ENCODE data around the gene CCR7.

The CCR7 gene

DNA sequence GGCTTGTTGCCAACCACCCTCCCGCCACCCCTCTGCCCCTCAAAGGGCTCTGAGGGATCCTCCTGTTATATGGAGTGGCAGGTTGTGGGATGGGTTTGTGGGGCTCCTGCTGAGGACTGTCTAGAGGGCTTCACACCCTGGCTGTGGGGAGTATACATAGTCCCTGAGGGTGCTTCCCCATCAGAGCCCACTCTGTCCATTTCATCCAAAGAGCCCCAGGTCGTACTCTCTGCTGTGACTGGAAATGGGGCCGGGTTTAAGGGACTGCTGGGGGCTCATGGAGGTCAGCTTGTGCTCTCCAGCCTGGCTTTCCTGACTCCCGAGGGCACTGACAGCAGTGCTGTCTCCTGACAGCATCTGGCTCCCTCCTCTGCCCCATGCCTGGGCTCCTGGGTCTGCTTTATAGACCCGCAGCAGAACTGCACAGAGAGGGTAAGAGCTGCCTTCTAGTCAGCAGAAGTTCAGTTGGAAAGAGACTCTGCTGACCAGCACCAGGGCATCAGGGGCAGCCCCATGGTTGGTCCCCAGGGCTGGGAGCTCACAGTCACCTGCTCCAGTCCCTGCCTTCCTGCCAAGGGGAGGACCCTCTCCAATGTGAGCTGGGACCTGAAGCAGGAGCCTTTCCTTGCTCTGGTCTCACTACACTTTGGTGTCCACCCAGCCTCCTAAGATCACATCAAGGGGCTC, 46.0 kb downstream of the CCR7 start:
- DNase-seq (ENCODE audit: low read depth in 1 of 2, low spot score in 1 of 2): no peak

- DNase-seq (ENCODE audit: low read depth in 1 of 2, low spot score in 1 of 2): no peak
These were observed 46.7 kb downstream of the CCR7 start for GRCh38 chr17:40518401-40519088.

DNA sequence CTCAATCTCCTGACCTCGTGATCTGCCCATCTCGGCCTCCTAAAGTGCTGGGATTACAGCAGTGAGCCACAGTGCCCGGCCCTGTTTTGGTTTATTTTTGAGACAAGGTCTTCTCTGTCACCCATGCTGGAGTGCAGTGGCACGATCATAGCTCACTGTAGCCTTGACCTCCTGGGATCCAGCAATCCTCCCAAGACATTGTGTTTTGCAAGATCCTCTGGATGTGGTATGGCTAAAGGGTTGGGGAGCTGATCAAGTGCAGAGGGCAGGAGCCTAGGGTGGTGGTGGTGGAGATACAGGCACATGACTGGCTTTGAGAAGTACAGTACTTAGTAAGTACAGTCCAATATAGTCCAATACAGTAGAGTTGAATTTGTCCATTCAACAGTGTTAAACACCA, 47.3 kb downstream of the CCR7 start:
- no peak for DNase-seq (ENCODE audit: low read depth in 1 of 2, low spot score in 1 of 2)

DNA sequence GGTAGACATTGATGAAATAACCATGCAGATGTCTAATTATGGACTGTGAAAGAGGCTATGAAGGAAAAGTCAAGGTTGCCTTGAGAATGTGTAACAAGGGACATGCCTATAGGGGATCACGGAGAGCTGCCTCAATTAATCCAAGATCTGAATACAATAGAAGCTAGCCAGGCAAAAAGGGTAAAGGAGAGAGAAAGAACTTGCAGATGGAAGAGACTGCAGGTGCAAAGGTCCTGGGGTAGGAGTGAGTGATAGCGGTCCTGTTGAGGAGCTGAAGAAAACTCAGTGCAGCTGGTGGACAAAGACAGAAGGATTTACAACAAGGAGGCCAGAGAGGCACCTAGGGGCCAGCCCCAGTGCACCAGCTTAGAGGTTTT, 48.0 kb downstream of the CCR7 start:
- no peak for DNase-seq (ENCODE audit: low read depth in 1 of 2, low spot score in 1 of 2)

DNA sequence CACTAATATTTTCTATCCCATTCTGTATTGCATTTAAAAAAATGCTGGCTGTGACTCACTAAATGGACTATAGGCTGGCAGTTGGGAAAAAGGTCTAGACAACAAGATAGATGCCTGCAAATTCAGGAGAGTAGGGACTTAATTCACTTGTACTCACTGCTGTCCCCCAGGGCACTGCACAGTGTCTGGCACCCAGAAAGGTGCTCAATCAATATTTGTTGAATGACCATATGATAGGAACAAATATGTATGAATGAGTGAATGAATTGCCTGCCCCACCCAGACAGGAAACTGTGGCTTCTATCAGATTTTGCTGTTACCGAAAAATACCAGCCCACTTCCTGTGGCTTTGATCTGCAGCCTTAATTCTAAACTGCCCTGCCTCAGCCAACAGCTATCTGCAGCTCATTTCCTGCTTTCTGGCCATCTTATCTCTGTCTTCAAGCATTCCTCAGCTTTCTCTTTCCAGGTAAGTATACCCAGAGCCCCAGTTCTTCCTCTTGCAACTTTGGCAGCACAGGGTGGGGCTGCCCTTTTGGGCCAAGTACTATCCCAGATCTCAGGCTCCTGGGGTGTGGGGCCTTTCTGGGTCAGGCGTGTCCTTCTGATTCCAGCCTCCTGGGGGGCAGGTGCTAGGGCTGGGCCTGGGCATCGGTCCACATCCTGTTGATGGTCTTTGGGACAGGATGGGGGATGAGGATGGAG, 48.5 kb downstream of the CCR7 start:
- DNase-seq (ENCODE audit: low read depth in 1 of 2, low spot score in 1 of 2): peak; percentile 21 to 40

DNA sequence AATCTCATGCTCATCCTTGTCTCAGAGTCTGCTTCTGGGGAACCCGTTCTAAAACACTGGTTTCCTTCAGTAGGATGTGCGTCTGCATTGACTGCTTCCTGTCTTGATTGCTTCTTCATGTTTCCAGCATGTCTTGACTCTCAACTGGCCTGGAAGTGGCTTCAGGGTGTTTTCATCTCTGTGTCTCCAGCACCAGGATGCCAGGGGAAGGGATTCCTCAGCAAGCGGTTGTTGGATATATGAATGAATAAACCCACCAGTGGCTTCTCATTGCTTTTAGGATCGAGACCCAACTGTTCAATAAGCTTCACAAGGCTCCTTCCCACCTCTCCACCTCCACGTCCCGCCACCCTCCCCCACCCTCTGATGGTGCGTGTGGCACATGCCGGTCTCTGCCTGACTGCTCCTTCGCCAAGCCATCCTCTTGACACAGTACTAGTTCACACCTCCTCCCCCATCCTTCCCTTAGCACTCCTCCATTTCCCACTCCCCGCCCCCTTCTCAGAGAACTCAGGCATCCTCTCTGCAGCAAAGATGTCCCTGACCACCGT, 49.7 kb downstream of the CCR7 start:
- DNase-seq (ENCODE audit: low read depth in 1 of 2, low spot score in 1 of 2): no peak

- DNase-seq (ENCODE audit: low read depth in 1 of 2, low spot score in 1 of 2): no peak
These were observed 50.3 kb downstream of the CCR7 start for GRCh38 chr17:40515011-40515410.

DNA sequence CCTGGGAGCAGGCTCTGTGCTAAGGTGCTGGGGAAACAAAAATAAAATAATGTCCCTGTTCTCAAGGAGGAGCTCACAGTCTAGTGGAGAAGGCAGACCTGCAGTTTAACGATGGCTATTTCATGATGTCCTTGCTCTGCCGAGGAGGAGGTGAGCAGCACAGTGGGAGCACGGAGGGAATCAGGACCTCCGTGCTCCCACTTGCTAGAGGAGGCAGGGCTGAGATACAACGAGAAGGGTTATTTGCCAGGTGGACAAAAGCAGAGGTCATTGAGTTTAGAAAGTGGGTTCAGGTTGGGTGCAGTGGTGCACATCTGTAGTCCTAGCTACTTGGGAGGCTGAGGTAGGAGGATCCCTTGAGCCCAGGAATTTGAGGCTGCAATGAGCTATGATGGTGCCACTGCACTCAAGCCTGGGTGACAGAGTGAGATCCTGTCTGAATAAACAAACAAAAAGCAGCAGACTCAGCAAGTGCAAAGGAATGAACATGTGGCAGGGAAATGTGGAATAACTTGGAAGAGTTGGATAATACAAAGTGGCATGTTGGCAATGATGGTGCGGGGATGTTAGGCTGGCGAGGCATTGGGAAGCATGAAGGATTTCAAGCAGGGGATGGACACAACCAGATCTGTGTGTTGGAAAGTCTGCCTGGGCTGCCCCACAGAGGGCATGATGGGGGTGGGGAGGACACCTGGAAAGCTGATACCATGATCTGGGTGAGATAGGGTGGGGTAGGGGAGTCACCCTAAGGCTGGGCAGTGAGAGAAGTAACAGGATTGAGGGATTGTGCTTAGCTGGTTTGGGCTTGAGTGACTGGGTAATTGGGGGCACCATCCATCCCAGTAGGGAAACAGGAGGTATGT, 51.0 kb downstream of the CCR7 start:
- no peak for DNase-seq (ENCODE audit: low read depth in 1 of 2, low spot score in 1 of 2)

DNA sequence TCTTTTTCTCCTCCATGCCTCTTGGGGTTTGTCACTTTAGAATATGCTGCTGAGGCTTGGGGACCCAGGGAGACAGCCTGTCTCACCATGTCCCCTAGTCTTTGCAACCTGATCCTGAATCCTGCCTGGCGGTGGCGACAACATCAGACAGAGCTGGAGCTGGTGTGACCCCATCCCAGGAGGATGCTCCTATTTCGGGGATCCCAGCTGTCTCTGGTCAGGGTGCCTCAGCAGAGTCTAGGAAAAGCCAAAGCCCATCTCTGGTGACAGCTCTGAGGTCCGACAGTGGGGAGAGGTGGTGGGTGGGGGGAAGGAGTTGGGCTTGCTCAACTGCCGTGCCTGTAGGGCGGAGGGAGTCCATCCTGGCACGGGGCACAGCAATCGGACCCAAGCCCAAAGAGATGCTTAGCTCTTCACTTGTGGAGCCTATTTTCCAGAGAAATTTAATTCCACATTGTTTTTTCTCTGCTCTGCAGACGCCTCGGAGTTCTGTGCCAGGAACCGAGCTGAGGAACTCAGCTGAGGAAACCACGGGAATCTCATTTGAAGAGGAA, 53.5 kb downstream of the CCR7 start:
- no peak for DNase-seq (ENCODE audit: low read depth in 1 of 2, low spot score in 1 of 2)

GRCh38 chr17:40511136-40511535, 54.1 kb downstream of the CCR7 start:
- no peak for DNase-seq (ENCODE audit: low read depth in 1 of 2, low spot score in 1 of 2)

DNA sequence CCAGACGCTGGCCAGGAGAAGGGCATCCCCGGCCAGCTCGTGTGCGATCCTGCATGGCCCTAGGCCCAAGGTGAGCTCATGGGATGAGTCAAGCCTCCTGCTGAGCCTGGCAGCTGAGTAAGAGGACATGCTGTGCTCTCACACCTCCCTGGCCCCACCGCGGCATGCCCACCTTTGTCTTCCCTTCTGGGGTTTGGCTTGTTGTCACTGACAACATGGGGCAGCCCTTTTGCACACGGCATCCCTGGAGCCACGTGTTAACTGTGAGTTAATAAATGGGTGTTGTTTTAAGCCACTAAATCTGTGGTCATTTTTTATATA, 55.0 kb downstream of the CCR7 start:
- DNase-seq (ENCODE audit: low read depth in 1 of 2, low spot score in 1 of 2): no peak

- DNase-seq (ENCODE audit: low read depth in 1 of 2, low spot score in 1 of 2): no peak
These were observed 55.5 kb downstream of the CCR7 start for GRCh38 chr17:40509626-40510327.

GRCh38 chr17:40506786-40507185, 58.5 kb downstream of the CCR7 start:
- no peak for DNase-seq (ENCODE audit: low read depth in 1 of 2, low spot score in 1 of 2)

Measured in activated T-helper 1 cell treated with anti-CD3 and anti-CD28 coated beads, Interleukin-2, amount 50 U/mL, for 16 hours (primary cell).